Liver (tissue), 3 donors: Measurements from ENCODE around the gene SRRM2.

Experiments
- ATF3 ChIP-seq: IDR thresholded peaks from 2 replicates; pipeline ENCODE4 v1.6.1; 2016; ENCODE audit warnings: antibody characterized with exemption
- RAD21 ChIP-seq, 2 donors: IDR thresholded peaks; 2 replicates each; pipeline ENCODE4 v1.6.1; 2016; ENCODE audit warnings: antibody characterized with exemption in 2 of 2, mild to moderate bottlenecking in 2 of 2
- YY1 ChIP-seq: IDR thresholded peaks from 2 replicates; pipeline ENCODE4 v1.6.1; 2016; ENCODE audit warnings: antibody characterized with exemption, mild to moderate bottlenecking
- TF ChIP-seq, protein P1 (sequence below): fragments of 150-350 bp; IDR thresholded peaks from 2 replicates; pipeline ENCODE4 v1.5.1; 2017; ENCODE audit warnings: improper control_type of control experiment, low read depth, low read length; ENCODE audit not compliant: missing input control
- TF ChIP-seq, protein P2 (sequence below): IDR thresholded peaks from 2 replicates; pipeline ENCODE4 v1.6.1; 2016; ENCODE audit warnings: antibody characterized with exemption
- donor health status: healthy.
- donor health status: healthy.

GRCh38 chr16:2713985-2714774 lies 38.3 kb upstream of the SRRM2 start:
- TF ChIP-seq, protein P1, sequence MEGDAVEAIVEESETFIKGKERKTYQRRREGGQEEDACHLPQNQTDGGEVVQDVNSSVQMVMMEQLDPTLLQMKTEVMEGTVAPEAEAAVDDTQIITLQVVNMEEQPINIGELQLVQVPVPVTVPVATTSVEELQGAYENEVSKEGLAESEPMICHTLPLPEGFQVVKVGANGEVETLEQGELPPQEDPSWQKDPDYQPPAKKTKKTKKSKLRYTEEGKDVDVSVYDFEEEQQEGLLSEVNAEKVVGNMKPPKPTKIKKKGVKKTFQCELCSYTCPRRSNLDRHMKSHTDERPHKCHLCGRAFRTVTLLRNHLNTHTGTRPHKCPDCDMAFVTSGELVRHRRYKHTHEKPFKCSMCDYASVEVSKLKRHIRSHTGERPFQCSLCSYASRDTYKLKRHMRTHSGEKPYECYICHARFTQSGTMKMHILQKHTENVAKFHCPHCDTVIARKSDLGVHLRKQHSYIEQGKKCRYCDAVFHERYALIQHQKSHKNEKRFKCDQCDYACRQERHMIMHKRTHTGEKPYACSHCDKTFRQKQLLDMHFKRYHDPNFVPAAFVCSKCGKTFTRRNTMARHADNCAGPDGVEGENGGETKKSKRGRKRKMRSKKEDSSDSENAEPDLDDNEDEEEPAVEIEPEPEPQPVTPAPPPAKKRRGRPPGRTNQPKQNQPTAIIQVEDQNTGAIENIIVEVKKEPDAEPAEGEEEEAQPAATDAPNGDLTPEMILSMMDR = no peak
- no peak for TF ChIP-seq ATF3
- TF ChIP-seq, protein P2, sequence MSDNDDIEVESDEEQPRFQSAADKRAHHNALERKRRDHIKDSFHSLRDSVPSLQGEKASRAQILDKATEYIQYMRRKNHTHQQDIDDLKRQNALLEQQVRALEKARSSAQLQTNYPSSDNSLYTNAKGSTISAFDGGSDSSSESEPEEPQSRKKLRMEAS = no peak
- no peak for TF ChIP-seq RAD21 (IDR thresholded peaks at IDR 0.05)
- no peak for TF ChIP-seq YY1
